WERI-Rb-1 (cell line): Measurements from ENCODE around the gene VPS35L.

Source experiments
- DNase-seq: peaks from one replicate; pipeline ENCODE4 v3.0.0-alpha.2; 2020
- H3K27ac ChIP-seq: fragments of 250-450 bp; sonication (Bioruptor Pico); 2 replicates; pipeline ENCODE4 v1.5.1; 2020; ENCODE audit warnings: mild to moderate bottlenecking, moderate library complexity
- H3K27me3 ChIP-seq: fragments of 250-450 bp; sonication (Bioruptor Pico); 2 replicates; pipeline ENCODE4 v1.5.1; 2021; ENCODE audit warnings: mild to moderate bottlenecking, low read depth, moderate library complexity; ENCODE audit not compliant: insufficient read depth, severe bottlenecking
- H3K36me3 ChIP-seq: fragments of 250-450 bp; sonication (Bioruptor Pico); 2 replicates; pipeline ENCODE4 v1.5.1; 2020; ENCODE audit warnings: mild to moderate bottlenecking, moderate library complexity
- H3K4me3 ChIP-seq: 2 replicates; pipeline ENCODE4 v1.5.1; 2011; ENCODE audit warnings: low read depth, mild to moderate bottlenecking, control low read depth, low read length
- H3K9me3 ChIP-seq: fragments of 250-450 bp; sonication (Bioruptor Pico); 2 replicates; pipeline ENCODE4 v1.5.1; 2021; ENCODE audit warnings: mild to moderate bottlenecking, moderate library complexity; ENCODE audit not compliant: severe bottlenecking
- TF ChIP-seq, protein P1 (sequence below): IDR thresholded peaks from 2 replicates; pipeline ENCODE4 v1.5.1; 2011; ENCODE audit warnings: low read depth, mild to moderate bottlenecking, control low read depth, inconsistent platforms, low read length

The VPS35L gene

DNA sequence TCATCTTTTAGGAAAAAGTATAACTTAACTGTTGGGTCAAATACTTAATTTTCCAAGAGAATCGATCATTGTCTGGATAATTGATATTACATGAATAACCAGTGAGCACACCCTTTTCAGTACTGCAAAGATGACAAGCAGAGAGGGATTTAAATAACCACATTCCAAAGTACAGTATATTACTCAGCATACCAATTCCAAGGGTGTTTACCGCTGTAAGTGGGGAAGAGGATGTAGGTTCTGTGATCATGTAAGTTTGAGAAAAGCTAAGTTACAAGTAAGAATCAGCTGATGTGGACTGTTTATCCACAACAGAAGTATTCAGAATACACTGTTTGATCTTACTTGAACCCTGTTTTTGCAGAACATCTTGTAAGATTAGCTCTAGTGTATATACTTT is 39.7 kb upstream of the VPS35L start:
- Histone ChIP-seq H3K36me3 (peaks cover 48% of the 10 kb centered on the region), H3K27ac (no peak overlapping the region), H3K4me3 (no peak overlapping the region), H3K9me3 (no peaks in the 10 kb centered on the region), H3K27me3 (no peaks in the 10 kb centered on the region)
- DNase-seq: no peak
- TF ChIP-seq, protein P1, sequence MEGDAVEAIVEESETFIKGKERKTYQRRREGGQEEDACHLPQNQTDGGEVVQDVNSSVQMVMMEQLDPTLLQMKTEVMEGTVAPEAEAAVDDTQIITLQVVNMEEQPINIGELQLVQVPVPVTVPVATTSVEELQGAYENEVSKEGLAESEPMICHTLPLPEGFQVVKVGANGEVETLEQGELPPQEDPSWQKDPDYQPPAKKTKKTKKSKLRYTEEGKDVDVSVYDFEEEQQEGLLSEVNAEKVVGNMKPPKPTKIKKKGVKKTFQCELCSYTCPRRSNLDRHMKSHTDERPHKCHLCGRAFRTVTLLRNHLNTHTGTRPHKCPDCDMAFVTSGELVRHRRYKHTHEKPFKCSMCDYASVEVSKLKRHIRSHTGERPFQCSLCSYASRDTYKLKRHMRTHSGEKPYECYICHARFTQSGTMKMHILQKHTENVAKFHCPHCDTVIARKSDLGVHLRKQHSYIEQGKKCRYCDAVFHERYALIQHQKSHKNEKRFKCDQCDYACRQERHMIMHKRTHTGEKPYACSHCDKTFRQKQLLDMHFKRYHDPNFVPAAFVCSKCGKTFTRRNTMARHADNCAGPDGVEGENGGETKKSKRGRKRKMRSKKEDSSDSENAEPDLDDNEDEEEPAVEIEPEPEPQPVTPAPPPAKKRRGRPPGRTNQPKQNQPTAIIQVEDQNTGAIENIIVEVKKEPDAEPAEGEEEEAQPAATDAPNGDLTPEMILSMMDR: no peak

DNA sequence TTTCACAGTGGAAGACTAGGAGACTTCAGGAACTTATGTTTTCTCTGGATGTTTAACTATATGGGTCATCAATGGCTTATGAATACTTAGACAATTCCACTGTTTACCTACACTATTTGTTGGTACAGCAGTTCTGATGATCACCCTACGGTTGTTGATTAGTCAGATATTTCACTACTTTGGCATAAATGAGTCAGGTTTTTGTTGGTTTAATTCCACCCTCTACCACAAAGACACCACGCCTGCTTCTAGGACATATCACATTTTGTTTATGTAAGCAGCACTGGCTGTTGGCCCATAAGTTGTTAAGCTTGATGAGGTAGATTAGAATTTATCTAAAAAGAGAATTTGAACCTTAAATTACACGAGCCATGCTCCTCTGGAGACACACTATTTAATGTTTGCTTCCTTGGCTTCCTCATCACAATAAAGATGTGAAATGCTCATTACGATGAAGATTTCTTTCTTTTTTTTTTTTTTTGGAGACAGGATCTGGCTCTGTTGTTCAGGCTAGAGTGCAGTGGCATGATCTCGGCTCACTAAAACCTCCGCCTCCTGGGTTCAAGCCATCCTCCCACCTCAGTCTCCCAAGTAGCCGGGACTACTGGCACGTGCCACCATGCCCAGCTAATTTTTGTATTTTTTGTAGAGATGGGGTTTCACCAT is 37.9 kb upstream of the VPS35L start:
- Histone ChIP-seq H3K27me3 (no peaks in the 10 kb centered on the region), H3K27ac (no peak overlapping the region), H3K4me3 (no peak overlapping the region), H3K9me3 (no peaks in the 10 kb centered on the region), H3K36me3 (peaks cover 48% of the 10 kb centered on the region)
- DNase-seq: no peak
- TF ChIP-seq, protein P1: no peak

GRCh38 chr16:19518388-19518787 is 37.1 kb upstream of the VPS35L start:
- TF ChIP-seq, protein P1: no peak
- DNase-seq: no peak
- Histone ChIP-seq H3K27ac (no peak overlapping the region), H3K4me3 (no peak overlapping the region), H3K9me3 (no peaks in the 10 kb centered on the region), H3K36me3 (peaks cover 39% of the 10 kb centered on the region), H3K27me3 (no peaks in the 10 kb centered on the region)

- Histone ChIP-seq H3K27me3 (no peaks in the 10 kb centered on the region), H3K4me3 (peak overlapping the region; percentile 80), H3K36me3 (peaks cover 26% of the 10 kb centered on the region), H3K9me3 (no peaks in the 10 kb centered on the region), H3K27ac (0 out of 2 replicates have a peak overlapping the region, but pooled peaks have one; percentile 69)
- no peak for DNase-seq
- TF ChIP-seq, protein P1: no peak
Observed at GRCh38 chr16:19520861-19521331, 34.6 kb upstream of the VPS35L start.

DNA sequence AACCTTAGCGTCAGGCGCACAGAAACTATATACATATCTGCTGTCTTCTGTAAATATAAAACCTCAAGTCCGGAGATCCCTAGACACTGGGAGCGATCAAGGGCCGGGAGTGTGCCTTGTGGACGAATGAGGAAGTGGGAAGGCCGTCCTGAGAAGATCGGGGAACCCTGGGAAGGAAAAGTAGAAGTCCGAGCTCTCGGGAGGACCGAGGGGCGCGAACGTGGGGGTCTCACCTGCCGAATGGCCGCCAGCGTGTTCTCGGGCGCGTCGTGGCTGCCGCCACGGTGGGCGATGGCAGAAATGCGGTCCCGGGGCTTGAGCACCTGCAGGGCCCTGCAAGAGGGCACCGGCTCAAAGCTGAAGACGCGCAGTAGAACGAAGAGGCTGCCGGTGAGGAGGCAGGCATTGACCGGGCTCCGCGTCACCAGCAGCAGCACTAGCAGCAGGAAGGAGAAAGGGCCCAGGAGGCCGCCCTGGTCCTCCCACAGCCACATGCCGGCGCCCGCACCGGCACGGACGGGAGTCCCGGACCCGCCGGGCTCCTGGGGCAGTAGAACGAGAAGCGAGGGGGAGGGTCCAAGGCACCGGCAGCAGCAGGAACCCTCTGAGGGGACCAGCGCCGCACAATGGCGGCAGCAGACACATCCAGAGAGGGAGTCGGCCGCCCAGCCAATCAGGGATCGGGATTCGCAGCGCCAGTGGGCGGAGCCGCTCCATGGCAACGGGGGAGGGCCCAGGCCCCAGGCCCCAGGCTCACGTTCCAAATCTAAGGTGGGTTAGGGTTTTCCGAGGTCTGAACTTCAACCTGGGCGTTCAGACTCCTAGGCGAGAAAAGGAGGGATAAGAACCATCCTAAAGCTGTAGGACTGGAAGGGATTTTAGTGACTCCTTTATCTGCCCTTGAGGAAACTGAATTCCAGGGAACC is 33.8 kb upstream of the VPS35L start, which contains the start of gene GDE1:
TSS of gene GDE1 (minus strand) at position 628 of the 926 bp plus-strand sequence. CDS start at position 494, 134 bp downstream.
- DNase-seq: peak; percentile 96
- no peaks in the 10 kb centered on the region for H3K27me3 ChIP-seq
- peaks cover 19% of the 10 kb centered on the region for H3K36me3 ChIP-seq
- H3K27ac ChIP-seq: peak within 1 kb of the TSS; percentile 69
- peak within 1 kb of the TSS; percentile 80 for H3K4me3 ChIP-seq
- TF ChIP-seq, protein P1: peak; percentile 62
- no peaks in the 10 kb centered on the region for H3K9me3 ChIP-seq
